ENCODE measurements around the gene ACBD3.
A peak's percentile ranks its signal among the peaks of the same experiment; 100 is the strongest.

Gene ACBD3

GRCh38 chr1:226133504-226134123, 52.9 kb downstream of the ACBD3 start:
- FAIRE-seq: no peak

DNA sequence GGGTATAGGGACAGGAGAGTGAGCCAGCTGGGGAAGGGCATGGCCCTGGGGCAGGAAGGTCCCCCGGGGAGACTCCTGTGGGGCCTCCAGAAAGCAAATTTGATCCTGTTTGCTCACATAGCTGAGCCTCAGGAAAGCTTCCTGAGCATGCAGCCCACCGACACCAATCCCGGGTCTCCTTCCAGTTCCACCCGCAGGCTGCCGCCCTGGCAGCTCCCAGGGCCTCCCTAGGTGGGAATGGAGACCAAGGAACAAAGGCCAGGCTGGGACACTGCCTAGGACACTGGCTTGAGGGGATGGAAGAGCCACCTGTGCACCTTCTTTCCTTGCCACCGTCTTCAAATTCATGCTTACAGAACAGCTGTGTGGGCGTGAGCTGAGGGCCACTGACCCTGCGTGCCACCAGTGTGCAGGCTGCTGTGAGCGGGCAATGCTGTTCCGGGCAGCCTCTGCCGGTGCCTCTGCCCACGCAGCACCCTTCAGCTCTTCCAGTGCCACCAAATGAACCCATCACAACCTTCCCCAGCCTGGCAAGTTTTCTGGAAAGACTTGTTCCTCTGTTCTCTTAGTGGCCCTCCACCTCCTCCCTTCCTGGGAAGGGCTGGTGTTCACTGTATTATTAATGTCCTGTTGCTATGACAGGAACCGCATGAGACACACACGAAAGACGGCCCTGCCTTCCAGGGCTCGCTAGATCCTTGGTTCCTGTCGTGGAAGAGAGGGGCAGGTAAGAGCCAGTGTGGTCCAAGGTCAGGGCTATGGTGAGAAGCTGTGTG, 53.6 kb downstream of the ACBD3 start:
- FAIRE-seq: no peak

- no peak for FAIRE-seq
These were observed 54.9 kb downstream of the ACBD3 start for GRCh38 chr1:226131639-226132038.

DNA sequence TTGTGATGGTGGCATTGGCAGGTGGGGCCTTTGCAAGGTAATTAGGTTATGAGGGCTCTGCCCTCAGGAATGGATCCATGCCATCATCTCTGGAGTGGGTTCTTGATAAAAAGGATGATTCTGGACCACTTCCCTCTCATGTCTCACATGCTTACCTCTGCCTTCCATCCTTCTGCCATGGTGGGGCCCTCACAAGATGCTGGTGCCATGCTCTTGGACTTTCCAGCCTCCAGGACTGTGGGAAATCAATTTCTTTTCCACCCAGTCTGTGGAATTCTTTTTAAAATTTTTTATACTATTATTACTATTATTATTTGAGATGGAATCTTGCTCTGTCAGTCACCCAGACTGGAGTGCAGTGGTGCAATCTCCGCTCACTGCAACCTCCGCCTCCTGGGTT, 57.3 kb downstream of the ACBD3 start:
- no peak for FAIRE-seq

GRCh38 chr1:226128487-226129075, 58.0 kb downstream of the ACBD3 start:
- FAIRE-seq: no peak

- FAIRE-seq: no peak
These were observed 59.5 kb downstream of the ACBD3 start for GRCh38 chr1:226126824-226127569.

GRCh38 chr1:226125831-226126230, 60.7 kb downstream of the ACBD3 start:
- no peak for FAIRE-seq

GRCh38 chr1:226125097-226125630, 61.4 kb downstream of the ACBD3 start:
- FAIRE-seq: peak; percentile 21

DNA sequence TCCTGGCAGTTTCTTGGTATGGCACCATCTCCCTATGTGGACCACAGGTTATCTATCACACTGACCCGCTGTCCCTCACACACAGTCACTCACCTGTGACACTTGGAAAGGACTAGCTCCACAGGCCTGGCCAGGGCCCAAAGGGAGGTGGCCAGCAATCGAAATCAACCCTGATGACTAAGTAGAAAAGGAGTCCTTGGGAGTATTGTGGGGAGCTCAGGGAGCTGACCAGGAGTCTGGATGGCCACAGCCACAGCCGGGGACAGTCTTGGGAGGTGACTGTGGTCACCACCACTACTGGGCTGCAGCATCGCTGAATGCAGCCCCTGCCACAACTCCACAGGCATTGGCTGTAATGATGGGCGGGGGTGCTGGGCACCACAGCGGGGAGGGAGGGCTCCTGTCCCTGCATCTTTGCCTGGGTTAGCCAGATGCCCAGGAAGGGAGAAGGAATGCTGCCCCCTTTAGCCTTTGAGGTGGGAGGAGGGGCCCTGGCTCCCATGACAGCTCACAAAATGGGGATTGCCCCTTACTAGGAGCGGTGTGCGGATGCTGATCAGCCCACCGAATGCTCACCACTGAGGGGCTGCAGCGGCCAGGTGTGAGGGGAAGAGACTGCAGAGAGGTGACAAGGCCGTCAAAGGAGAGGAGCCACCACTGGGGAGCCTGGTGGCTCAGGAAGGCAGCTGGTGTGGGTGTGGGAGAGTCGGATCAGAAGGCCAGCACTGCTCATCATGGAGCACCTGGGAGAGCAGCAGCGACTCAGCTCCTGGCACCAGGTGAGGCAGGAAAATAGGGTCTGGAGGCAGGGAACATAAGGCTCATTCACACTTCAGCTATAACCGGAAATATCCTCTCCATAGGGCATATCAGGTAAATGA, 62.7 kb downstream of the ACBD3 start:
- FAIRE-seq: no peak

GRCh38 chr1:226123212-226123560, 63.4 kb downstream of the ACBD3 start:
- no peak for FAIRE-seq

- no peak for FAIRE-seq
These were observed 64.7 kb downstream of the ACBD3 start for GRCh38 chr1:226121587-226122400.

DNA sequence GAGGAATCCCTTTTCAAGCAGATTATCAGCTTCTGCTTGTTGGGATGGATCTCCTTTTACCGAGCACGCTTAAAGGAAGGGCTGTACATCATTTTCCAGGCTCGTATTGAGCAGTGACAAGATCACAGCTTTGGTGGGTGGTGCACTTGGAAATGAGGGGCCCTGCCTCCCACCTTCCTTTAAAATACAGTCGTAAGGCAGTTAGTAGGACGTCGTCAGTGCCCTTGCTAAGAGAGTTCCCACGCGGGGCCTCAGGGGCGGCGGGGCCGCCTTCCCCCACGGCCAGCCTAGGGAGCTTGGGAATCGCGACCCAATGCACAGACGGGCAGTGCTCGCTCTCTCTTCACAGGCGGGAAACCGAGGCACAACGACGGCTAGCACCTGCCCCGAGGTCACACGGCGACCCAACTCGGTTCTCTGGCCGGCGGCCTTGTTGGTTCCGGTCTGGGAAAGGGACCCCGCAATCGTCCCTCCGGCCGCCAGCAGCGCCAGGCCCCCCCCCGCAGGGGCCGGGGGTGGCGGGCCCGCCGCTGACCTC, 65.4 kb downstream of the ACBD3 start:
- FAIRE-seq: no peak

GRCh38 chr1:226120398-226120797, 66.1 kb downstream of the ACBD3 start:
- FAIRE-seq: no peak

- no peak for FAIRE-seq
These were observed 67.4 kb downstream of the ACBD3 start for GRCh38 chr1:226119169-226119568.

GRCh38 chr1:226118357-226118756, 68.2 kb downstream of the ACBD3 start:
- FAIRE-seq: no peak

GRCh38 chr1:226117330-226117729, 69.2 kb downstream of the ACBD3 start:
- FAIRE-seq: no peak

DNA sequence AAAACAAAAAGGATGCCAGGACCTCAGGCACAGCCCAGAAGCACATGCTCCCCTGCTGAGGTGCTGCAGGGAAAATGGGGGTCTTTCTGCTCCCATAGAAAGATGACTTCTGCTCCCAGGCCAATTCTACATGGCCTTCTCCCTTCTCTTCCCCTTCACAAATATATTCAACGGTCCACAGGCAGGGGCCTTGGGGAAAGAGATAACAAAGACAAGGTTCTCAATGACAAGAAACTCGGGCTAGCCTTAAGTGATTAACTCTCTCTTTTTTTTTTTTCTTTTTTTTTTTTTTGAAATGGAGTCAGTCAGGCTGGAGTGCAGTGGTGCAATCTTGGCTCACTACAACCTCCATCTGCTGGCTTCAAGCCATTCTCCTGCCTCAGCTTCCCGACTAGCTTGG, 69.9 kb downstream of the ACBD3 start:
- no peak for FAIRE-seq

DNA sequence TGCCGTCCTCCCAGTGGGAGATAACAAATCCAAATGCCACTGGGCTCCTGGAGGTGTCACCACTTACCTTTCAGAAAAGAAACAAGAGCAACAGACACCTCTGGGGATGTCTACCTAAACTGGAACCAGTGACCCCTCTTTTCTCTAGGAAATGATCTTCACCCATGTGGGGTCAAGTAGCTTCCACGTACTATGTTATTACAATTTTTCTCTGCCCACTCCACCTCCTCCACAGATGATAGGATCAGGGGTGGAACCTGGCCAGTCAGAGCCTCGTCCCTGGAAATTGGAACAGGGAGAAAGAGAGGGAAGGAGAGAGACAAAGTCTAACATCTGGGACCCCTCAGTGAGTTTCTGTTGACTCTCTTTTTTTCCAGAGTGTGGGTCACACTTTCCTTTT, 73.9 kb downstream of the ACBD3 start:
- FAIRE-seq: no peak

DNA sequence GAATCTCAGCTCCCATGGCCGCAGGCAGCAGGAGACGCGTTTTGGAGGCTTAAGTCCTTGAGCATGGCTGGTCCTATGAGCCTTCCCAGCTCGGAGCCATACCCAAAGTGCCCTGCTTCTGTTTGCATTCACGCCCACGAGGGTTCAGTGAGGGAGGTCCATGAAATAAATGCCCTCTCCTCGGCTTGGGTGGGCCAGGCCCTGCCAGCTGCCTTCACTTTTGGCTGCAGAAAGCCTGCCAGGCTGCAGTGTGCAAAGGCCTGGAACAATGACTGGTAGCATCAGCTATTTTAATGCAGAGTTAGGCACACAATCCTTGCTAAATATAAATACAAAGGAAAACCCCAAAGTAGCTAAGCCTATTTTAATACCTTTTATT, 74.7 kb downstream of the ACBD3 start:
- no peak for FAIRE-seq

DNA sequence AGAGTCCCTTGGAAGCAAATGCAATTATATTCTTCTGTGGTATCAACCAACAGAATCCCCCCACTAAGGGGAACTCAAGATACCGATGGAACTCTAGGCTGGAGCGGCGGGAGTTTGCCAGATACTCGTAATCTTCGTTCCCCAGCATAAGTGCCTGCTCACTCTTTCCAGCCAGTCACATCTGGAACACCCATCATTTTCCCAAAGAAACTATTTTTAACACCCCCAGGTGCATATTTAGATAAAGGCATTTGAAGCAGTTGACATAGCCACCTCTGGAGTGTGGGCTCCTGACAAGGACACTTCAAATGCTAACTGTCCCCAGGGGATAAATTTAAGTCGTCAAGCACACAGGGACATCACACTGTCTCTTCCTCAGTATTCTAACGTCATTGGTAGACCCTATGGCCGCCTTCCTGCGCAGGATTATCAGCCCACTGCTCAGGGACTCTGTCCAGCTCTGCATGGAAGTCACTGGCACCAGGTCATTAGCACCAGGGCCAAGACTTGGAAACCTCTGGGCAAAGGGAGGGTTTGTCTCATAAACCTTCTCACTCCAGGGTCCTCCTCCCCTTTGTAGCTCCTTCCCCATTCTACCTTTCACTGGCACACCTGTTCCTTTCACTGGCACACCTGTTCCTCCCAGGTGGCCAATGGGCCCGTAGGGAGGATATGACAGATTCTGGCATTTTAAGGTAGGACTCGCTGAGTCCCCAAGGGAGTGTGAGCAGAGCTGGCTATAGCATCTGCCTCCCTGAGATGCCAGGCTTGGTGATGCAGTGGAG, 75.3 kb downstream of the ACBD3 start:
- no peak for FAIRE-seq

Measured in G401.6 (cell line).